NCI-H2227 (cell line): ENCODE results near the gene GABRB2.

ENCODE experiments used
- DNase-seq: peaks from one replicate; lab custom pipeline; 2025; ENCODE audit not compliant: unreplicated experiment; lab: John Stamatoyannopoulos, UW

The GABRB2 gene

GRCh38 chr5:161391724-161392123 lies 154.8 kb downstream of the GABRB2 start:
- no peak for DNase-seq

GRCh38 chr5:161391016-161391415 lies 155.5 kb downstream of the GABRB2 start:
- no peak for DNase-seq

GRCh38 chr5:161387121-161387520 lies 159.4 kb downstream of the GABRB2 start:
- no peak for DNase-seq

- DNase-seq: no peak
These were observed 161.5 kb downstream of the GABRB2 start for GRCh38 chr5:161385027-161385426.

- DNase-seq: no peak
These were observed 163.8 kb downstream of the GABRB2 start for GRCh38 chr5:161382685-161383084.

- DNase-seq: no peak
These were observed 166.0 kb downstream of the GABRB2 start for GRCh38 chr5:161380486-161380885.

- DNase-seq: no peak
These were observed 167.8 kb downstream of the GABRB2 start for GRCh38 chr5:161378701-161379100.

- DNase-seq: no peak
These were observed 170.5 kb downstream of the GABRB2 start for GRCh38 chr5:161376034-161376433.

GRCh38 chr5:161373345-161373707 lies 173.2 kb downstream of the GABRB2 start:
- no peak for DNase-seq

- no peak for DNase-seq
These were observed 173.7 kb downstream of the GABRB2 start for GRCh38 chr5:161372682-161373344.

- no peak for DNase-seq
These were observed 177.5 kb downstream of the GABRB2 start for GRCh38 chr5:161369022-161369421.

GRCh38 chr5:161358446-161358845 lies 188.1 kb downstream of the GABRB2 start:
- DNase-seq: no peak

- DNase-seq: no peak
These were observed 202.3 kb downstream of the GABRB2 start for GRCh38 chr5:161344234-161344633.

- DNase-seq: no peak
These were observed 203.6 kb downstream of the GABRB2 start for GRCh38 chr5:161342886-161343285.

GRCh38 chr5:161340012-161340411 lies 206.5 kb downstream of the GABRB2 start:
- DNase-seq: no peak

GRCh38 chr5:161333194-161333880 lies 213.2 kb downstream of the GABRB2 start:
- no peak for DNase-seq

GRCh38 chr5:161332343-161332742 lies 214.2 kb downstream of the GABRB2 start:
- no peak for DNase-seq

- no peak for DNase-seq
These were observed 232.5 kb downstream of the GABRB2 start for GRCh38 chr5:161314033-161314432.

- DNase-seq: no peak
These were observed 233.6 kb downstream of the GABRB2 start for GRCh38 chr5:161312882-161313281.

- DNase-seq: no peak
These were observed 234.6 kb downstream of the GABRB2 start for GRCh38 chr5:161311965-161312364.

- DNase-seq: no peak
These were observed 235.3 kb downstream of the GABRB2 start for GRCh38 chr5:161311146-161311708.

GRCh38 chr5:161306351-161306995 lies 240.1 kb downstream of the GABRB2 start:
- DNase-seq: no peak
